T-helper 17 cell (primary cell): Measurements from ENCODE around the gene GABBR2. TPM values are rescaled to one million over a fixed set of nuclear protein-coding genes. Genes with fewer than 3 reads are reported as not detected.

Experiments
- ATAC-seq: fragments of 150-1000 bp; cut with Tn5 transposase; 2 replicates; pipeline ENCODE4 v1.10.0; 2021; ENCODE audit warnings: mild to moderate bottlenecking, moderate library complexity
- DNase-seq, 3 donors: peaks; one replicate each; pipeline versions ENCODE4 v3.0.0 to v3.0.0-alpha.2; 2020 to 2021
- H3K9me3 ChIP-seq: one replicate; pipeline ENCODE4 v1.7.0; 2013; ENCODE audit warnings: low read length, mild to moderate bottlenecking; ENCODE audit not compliant: control insufficient read depth, poor library complexity, severe bottlenecking
- H3K27ac Mint-ChIP-seq: one replicate; pipeline ENCODE4 v1.8.0; 2022; ENCODE audit warnings: mild to moderate bottlenecking, moderate library complexity, mixed read lengths
- H3K27me3 Mint-ChIP-seq: one replicate; pipeline ENCODE4 v1.8.0; 2022; ENCODE audit warnings: mixed read lengths
- H3K36me3 Mint-ChIP-seq: one replicate; pipeline ENCODE4 v1.8.0; 2022; ENCODE audit warnings: low read depth, mixed read lengths
- H3K4me1 Mint-ChIP-seq: one replicate; pipeline ENCODE4 v1.8.0; 2022; ENCODE audit warnings: mild to moderate bottlenecking, mixed read lengths
- H3K4me3 Mint-ChIP-seq: one replicate; pipeline ENCODE4 v1.8.0; 2022; ENCODE audit warnings: mild to moderate bottlenecking, moderate library complexity, mixed read lengths
- total RNA-seq, 4 donors: library from RNA in 2 of 4; stranded (reverse) in 2 of 4; gene quantifications; one replicate each; pipeline ENCODE4 v1.2.3 and lab custom pipeline; 2022 to 2026

Gene GABBR2
- total RNA-seq, 2 donors from 2014 or later, result not detected

DNA sequence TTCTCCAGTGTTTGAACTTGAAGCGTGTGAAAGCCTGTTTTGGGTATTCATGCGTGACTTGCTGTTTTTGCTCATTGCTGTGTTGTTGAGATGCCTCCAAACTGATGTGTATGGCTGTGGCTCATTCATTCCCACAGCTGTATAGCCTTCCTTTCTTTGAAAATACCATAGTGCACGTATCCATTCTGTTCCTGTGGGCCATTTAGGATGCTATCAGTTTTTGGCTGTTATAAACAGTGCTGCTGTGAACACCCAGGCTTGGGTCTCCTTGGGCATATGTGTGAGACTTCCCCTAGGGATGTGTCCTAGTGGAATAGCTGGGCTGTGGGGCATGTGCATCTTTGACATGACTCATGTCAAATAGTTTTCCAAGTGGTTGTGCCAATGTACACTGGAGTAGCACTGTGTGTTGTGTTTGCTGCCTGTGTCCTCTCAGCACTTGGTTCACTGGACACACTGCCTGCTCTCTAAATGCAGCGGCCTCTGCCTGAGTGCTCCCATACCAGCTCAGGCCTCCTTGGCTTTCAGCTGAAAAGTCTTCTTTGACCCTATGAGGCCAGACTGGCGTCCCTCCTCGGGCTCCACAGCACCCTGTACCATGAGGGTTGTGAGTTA lies 350.7 kb downstream of the GABBR2 start:
- ATAC-seq (no peak), DNase-seq (no peak)
- H3K36me3 Mint-ChIP-seq, result no peaks in the 10 kb centered on the region
- H3K27me3 Mint-ChIP-seq, result peaks cover 56% of the 10 kb centered on the region
- no peaks in the 10 kb centered on the region for H3K4me1 Mint-ChIP-seq
- H3K4me3 Mint-ChIP-seq, result no peak overlapping the region
- H3K9me3 ChIP-seq, result no peaks in the 10 kb centered on the region
- H3K27ac Mint-ChIP-seq, result no peak overlapping the region

DNA sequence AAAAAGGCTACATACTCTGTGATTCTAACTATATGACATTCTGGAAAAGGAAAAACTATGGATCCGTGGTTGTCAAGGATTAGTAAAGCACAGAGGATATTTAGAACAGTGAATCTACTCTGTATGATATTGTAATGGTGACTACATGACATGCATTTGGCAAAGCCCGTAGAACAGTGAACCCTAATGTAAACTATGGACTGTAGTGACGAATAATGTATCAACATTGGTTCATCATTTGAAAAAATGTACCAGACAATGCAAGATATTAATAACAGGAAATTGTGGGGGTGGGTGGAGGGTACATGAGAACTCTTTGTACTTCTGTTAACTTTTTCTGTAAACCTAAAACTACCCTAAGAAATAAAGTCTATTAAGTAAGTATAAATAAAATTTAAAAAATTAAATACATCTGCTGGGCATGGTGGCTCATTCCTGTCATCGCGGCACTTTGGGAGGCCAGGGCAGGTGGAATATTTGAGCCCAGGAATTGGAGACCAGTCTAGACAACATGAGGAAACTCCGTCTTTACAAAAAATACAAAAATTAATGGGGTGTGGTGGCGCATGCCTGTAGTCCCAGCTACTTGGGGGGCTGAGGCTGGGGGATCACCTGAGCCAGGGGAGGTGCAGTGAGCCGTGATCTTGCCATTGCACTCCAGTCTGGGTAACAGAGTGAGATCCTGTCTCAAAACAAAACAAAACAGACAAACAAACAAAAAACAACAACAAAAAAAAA lies 351.6 kb downstream of the GABBR2 start:
- H3K27ac Mint-ChIP-seq, result no peak overlapping the region
- H3K4me3 Mint-ChIP-seq, result no peak overlapping the region
- H3K27me3 Mint-ChIP-seq, result peaks cover 58% of the 10 kb centered on the region
- ATAC-seq (no peak), DNase-seq (no peak)
- no peaks in the 10 kb centered on the region for H3K36me3 Mint-ChIP-seq
- H3K4me1 Mint-ChIP-seq, result no peaks in the 10 kb centered on the region
- no peaks in the 10 kb centered on the region for H3K9me3 ChIP-seq

DNA sequence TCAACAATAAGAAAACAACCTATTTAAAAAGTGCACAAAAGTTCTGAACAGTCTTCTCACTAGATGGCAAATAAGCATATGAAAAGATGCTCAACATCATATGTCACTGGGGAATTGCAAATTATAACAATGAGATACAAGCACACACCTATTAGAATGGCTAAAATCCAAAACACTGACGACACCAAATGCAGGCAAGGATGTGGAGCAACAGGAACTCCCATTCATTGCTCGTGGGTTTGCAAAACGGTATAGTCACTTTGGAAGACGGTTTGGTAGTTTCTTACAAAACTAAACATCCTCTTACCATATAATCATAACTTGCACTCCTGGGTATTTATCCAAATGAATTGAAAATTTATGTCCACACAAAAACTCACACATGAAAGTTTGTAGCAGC lies 352.4 kb downstream of the GABBR2 start:
- Mint-ChIP-seq H3K27me3 (peaks cover 58% of the 10 kb centered on the region), H3K27ac (no peak overlapping the region), H3K4me3 (no peak overlapping the region), H3K4me1 (no peaks in the 10 kb centered on the region), H3K36me3 (no peaks in the 10 kb centered on the region)
- H3K9me3 ChIP-seq, result no peaks in the 10 kb centered on the region
- ATAC-seq (no peak), DNase-seq (no peak)

DNA sequence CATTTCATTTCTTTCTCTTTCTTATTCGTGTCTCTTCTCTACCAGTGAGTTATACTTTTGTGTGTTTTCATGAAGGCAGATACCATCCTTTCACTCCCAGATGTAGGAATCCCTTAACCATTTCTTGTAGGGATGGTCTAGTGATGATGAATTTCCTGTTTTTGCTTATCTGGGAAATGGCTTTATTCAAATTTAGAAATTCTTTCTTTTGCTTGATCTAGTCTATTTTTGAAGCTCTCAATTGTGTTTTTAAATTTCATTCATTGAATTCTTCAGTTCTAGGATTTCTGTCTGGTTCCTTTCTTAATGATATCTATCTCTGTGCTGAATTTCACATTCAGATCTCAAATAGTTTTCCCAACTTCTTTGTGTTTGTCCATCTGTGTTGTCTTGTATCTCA lies 357.4 kb downstream of the GABBR2 start:
- Mint-ChIP-seq H3K4me3 (no peak overlapping the region), H3K27ac (no peak overlapping the region), H3K27me3 (peaks cover 44% of the 10 kb centered on the region), H3K4me1 (no peaks in the 10 kb centered on the region), H3K36me3 (no peaks in the 10 kb centered on the region)
- no peaks in the 10 kb centered on the region for H3K9me3 ChIP-seq
- no peak for DNase-seq
- no peak for ATAC-seq

DNA sequence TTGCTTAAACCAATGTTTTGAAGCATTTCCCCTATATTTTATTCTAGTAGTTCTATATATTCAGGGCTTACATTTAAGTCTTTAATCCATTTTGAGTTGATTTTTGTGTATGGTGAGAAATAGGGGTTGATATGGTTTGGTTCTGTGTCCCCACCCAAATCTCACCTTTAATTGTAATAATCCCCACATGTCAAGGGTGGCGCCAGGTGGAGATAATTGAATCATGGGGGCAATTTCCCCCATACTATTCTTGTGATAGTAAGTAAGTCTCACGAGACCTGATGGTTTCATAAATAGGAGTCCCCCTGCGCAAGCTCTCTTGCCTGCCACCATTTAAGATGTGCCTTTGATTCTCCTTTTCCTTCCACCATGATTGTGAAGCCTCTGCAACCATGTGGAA lies 361.1 kb downstream of the GABBR2 start:
- H3K27me3 Mint-ChIP-seq, result peaks cover 48% of the 10 kb centered on the region

DNA sequence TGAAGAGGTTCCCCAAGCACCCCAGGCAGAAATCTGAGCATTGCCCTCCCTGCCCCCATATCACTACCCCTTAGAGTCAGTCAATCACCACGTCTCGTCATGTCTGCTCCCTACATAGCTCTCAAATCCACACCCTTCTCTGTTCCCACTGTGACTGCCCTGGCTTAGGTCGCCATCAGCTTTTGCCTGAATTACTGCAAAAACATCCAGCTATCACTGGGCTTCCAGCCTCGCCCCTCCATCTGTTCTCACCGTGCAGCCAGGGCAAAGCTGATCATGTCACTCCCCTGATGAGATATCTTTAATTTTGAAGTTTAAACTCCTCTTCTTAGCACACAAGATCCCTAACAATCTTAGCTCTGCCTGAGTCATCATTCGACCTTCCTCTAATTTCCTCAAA lies 363.7 kb downstream of the GABBR2 start:
- Mint-ChIP-seq H3K4me3 (no peak overlapping the region), H3K27me3 (peaks cover 51% of the 10 kb centered on the region)
- no peak for DNase-seq

More for the DNA sequence above, 361.1 kb downstream of the GABBR2 start:
- no peak overlapping the region for H3K4me3 Mint-ChIP-seq
- DNase-seq, result no peak
- no peaks in the 10 kb centered on the region for H3K36me3 Mint-ChIP-seq
- no peaks in the 10 kb centered on the region for H3K9me3 ChIP-seq
- H3K4me1 Mint-ChIP-seq, result no peaks in the 10 kb centered on the region
- H3K27ac Mint-ChIP-seq, result no peak overlapping the region
- ATAC-seq, result no peak

DNA sequence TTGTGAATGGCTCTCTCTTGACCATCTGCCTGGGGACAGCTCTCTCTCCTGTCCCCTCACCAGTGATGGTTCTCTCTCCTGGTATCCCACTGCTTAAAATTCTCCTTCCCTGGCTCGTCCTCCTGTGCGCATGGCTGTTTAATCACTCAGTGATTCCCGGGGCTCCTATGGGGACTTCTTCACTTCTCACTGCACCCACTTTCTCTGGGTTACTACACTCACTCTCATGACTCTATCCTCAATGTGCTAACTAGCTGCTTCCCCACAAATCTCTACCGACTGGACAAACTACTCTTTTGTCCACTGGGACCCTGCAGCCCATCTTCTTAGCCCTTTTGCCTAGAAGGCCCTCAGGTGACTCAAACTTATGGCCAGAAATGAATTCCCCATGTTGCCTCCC lies 364.2 kb downstream of the GABBR2 start:
- H3K36me3 Mint-ChIP-seq, result no peaks in the 10 kb centered on the region
- no peak overlapping the region for H3K4me3 Mint-ChIP-seq
- ATAC-seq (no peak), DNase-seq (no peak)
- peaks cover 50% of the 10 kb centered on the region for H3K27me3 Mint-ChIP-seq
- H3K27ac Mint-ChIP-seq, result no peak overlapping the region
- peaks cover 6% of the 10 kb centered on the region for H3K4me1 Mint-ChIP-seq
- H3K9me3 ChIP-seq, result no peaks in the 10 kb centered on the region

More for the DNA sequence above, 363.7 kb downstream of the GABBR2 start:
- Mint-ChIP-seq H3K36me3 (no peaks in the 10 kb centered on the region), H3K4me1 (peaks cover 6% of the 10 kb centered on the region), H3K27ac (no peak overlapping the region)
- no peaks in the 10 kb centered on the region for H3K9me3 ChIP-seq
- ATAC-seq, result no peak

DNA sequence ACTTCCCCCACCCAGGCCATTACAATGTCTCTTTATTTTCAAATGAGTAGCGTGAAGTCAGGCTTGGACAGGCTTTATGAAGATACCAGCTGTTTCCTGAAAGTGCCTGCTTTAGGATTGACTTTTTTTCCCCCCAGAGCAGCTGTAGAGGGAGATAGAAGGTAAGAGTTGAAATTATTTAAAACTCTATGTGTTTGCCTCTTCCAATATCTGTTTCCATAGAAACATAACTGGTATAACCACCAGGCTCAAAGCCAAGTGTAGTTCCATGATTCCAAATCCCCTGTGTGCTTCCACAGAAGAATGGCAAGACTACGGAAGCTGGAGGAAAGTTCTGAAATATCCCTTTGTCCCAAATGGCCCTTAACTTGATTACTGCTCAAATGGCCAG lies 365.9 kb downstream of the GABBR2 start:
- H3K9me3 ChIP-seq, result no peaks in the 10 kb centered on the region
- ATAC-seq, result no peak
- peaks cover 6% of the 10 kb centered on the region for H3K4me1 Mint-ChIP-seq
- no peak overlapping the region for H3K27ac Mint-ChIP-seq
- H3K36me3 Mint-ChIP-seq, result no peaks in the 10 kb centered on the region
- DNase-seq, result no peak
- H3K27me3 Mint-ChIP-seq, result peaks cover 54% of the 10 kb centered on the region
- no peak overlapping the region for H3K4me3 Mint-ChIP-seq

DNA sequence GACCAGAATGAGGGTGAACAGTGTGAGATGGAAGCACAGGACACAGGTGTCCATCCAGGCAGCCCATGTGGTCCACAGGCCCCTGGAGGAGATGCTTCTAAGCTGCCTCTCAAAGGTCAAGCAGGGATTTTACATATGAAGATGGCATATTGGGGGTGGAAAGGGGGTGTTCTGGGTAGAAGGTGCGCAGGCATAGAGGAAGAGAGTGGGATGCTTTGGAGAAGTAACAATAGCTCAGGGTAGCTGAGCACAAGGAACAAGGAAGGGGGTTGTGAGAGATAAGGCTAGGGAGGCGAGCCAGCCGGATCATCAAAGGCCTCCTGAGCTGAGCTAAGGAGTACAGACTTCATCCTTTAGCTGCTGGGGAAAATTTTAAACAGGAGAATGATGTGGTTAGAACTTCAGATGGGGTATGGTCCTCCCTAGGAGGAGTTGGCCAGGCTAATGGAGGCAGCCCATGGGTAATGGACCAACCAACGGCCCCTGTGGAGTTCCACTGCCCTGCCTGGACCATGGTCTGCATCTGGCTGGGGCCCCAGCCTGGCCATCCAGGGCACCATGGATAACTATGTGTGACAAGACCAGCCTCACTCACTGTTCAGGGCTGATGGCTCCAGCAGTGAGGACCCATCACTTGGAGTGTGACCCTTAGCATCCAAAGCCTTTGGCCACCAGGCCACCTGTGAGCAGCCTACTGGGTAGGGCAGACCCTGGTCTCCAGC lies 366.5 kb downstream of the GABBR2 start:
- Mint-ChIP-seq H3K27ac (no peak overlapping the region), H3K4me3 (no peak overlapping the region)

DNA sequence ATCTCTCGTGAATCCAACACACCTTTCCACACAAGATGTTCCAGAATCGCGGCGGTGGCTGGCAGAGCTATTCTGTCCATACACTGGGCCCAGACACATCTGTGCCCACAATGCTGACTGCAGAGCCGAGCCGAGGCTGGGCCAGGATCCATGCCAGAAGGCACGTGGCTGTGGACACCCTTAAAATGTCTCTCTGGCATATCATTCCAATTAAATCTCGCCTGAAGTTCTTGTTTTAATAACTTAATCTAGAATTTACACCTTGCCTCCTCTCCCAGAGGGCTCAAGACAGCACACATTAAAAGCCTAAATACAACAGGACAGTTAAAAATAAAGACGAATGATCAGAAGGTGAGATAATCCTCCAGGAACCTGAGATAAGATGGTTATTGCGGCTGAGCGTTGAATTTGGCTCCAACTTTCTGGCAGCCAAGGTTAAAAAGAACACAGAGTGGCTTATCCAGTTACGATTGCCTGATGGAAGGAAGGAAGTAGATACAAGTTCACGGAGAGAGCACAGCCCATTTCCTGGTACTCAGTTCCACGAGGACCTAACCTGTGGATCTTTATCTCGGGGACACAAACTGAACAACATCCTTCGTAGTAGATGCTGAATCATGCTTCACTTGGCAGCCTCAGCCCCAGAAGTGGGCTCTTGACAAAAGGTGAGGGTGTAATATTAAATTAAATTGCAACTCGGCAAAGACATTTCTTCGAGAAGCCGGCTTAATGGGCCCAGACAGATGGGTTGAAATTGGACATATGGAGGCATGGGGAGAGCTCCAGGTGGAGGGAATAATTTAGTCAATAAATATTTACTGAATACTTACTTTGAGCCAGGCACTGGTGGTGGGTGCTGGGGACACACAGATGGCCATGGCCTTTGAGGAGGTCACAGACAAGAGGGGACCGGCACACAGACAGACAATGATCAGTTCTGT lies 367.3 kb downstream of the GABBR2 start:
- no peak overlapping the region for H3K27ac Mint-ChIP-seq
- H3K36me3 Mint-ChIP-seq, result no peaks in the 10 kb centered on the region
- no peaks in the 10 kb centered on the region for H3K9me3 ChIP-seq
- DNase-seq, result no peak
- no peak overlapping the region for H3K4me3 Mint-ChIP-seq
- H3K4me1 Mint-ChIP-seq, result peaks cover 6% of the 10 kb centered on the region
- H3K27me3 Mint-ChIP-seq, result peaks cover 58% of the 10 kb centered on the region
- ATAC-seq, result no peak

More for the DNA sequence above, 366.5 kb downstream of the GABBR2 start:
- DNase-seq, result no peak
- ATAC-seq, result no peak
- peaks cover 58% of the 10 kb centered on the region for H3K27me3 Mint-ChIP-seq
- H3K4me1 Mint-ChIP-seq, result peaks cover 6% of the 10 kb centered on the region
- no peaks in the 10 kb centered on the region for H3K36me3 Mint-ChIP-seq
- H3K9me3 ChIP-seq, result no peaks in the 10 kb centered on the region

DNA sequence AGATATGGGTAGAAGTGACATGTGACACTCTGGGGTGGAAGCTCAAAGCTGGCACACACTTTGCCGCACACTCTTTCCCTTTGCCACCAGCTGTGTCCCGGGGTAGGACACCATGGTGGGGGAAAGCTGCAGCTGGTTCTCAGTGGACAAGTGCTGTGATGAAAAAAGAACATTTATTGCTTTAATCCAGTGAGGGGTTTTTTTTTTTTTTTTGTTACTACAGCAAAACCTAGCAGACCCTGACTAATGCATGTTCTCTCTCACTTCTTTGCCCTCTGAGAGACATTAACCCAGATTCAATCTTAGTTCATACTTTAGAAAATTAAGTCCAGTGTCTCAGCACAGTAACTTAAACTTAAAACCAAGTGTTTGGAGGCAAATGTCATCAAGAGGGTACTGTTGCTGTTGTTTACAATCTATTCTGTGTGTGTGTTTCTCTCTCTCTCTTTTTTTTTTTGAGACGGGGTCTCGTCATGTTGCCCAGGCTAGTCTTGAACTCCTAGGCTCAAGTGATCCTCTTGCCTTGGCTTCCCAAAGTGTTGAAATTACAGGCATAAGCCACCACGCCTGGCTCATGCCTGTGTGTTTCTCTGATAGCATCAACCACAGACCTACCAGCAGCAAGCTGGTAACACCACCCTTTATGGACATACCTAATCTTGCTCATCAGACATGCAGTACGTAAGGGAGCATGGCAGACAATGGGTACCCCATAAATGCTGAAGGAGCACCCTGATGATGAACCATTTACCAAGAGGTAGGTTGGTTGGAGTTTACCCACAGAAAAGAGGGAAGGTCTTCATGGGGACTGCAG lies 368.5 kb downstream of the GABBR2 start:
- H3K4me3 Mint-ChIP-seq, result no peak overlapping the region
- H3K9me3 ChIP-seq, result no peaks in the 10 kb centered on the region
- no peak for DNase-seq
- H3K27ac Mint-ChIP-seq, result no peak overlapping the region
- peaks cover 3% of the 10 kb centered on the region for H3K36me3 Mint-ChIP-seq
- peaks cover 6% of the 10 kb centered on the region for H3K4me1 Mint-ChIP-seq
- H3K27me3 Mint-ChIP-seq, result peaks cover 62% of the 10 kb centered on the region
- no peak for ATAC-seq

DNA sequence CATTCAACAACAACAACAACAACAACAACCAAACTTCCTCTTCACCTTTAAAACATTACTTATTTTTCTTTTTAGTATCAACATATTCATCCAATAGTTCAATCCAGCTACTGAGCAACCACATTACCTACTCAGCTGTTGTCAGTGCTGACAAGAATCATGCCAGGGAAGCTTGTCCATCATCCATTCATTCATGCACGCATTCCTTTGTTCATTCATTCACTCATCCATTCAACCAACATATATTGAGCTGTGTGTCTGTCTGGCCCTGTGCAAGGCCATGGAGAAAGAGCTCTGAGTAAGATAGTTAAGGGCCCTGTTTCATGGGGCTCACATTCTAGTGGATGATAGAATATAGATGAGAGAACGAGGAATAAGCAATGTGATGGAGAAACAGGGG lies 373.1 kb downstream of the GABBR2 start:
- peaks cover 5% of the 10 kb centered on the region for H3K36me3 Mint-ChIP-seq
- H3K27ac Mint-ChIP-seq, result no peak overlapping the region
- peaks cover 62% of the 10 kb centered on the region for H3K27me3 Mint-ChIP-seq
- ATAC-seq (no peak), DNase-seq (no peak)
- no peaks in the 10 kb centered on the region for H3K9me3 ChIP-seq
- H3K4me1 Mint-ChIP-seq, result no peaks in the 10 kb centered on the region
- no peak overlapping the region for H3K4me3 Mint-ChIP-seq
